SK-N-SH (cell line): ENCODE data around the gene KLK11. TPM values are rescaled to one million over a fixed set of nuclear protein-coding genes. Genes with fewer than 3 reads are reported as not detected.

Experiments used
- CTCF ChIA-PET: fragments of 300-600, 350-600 bp; formaldehyde crosslinking; extraction: SDS; loops from one replicate; lab custom pipeline; 2021; lab: Yijun Ruan, JAX
- POLR2A ChIA-PET: fragments of 350-600 bp; sonication (Branson Sonifier 250); formaldehyde crosslinking; extraction: SDS; loops from one replicate; lab custom pipeline; 2020; ENCODE audit warnings: antibody characterized with exemption, inconsistent platforms; lab: Yijun Ruan, JAX
- DNase-seq: peaks from one replicate; pipeline ENCODE4 v3.0.0; 2012
- H2AFZ ChIP-seq: fragments of 200-600 bp; sonication (generic); 2 replicates; pipeline ENCODE4 v1.8.1; 2016; ENCODE audit warnings: antibody characterized with exemption, mild to moderate bottlenecking, low read depth
- H3F3A ChIP-seq: fragments of 200-600 bp; sonication (generic); replicated peaks from 2 replicates; pipeline ENCODE3; 2016; ENCODE audit warnings: antibody characterized with exemption, mild to moderate bottlenecking; ENCODE audit not compliant: insufficient read depth
- H3K27ac ChIP-seq, 2 experiments: fragments of 200-500 bp in 1 of 2; fragments of 200-600 bp in 1 of 2; sonication (Bioruptor generic) in 1 of 2; sonication (generic), shearing (Covaris generic) in 1 of 2; 2 replicates each; pipeline versions ENCODE4 v1.5.1 to v1.6.1; 2014 to 2016; ENCODE audit warnings: low read depth in 2 of 2, inconsistent platforms in 1 of 2, low read length in 1 of 2, mild to moderate bottlenecking in 1 of 2, mixed read lengths in 1 of 2
- H3K27me3 ChIP-seq: fragments of 200-600 bp; sonication (generic), shearing (Covaris generic); 2 replicates; pipeline ENCODE4 v1.6.1; 2016; ENCODE audit warnings: mixed run types; ENCODE audit not compliant: insufficient read depth
- H3K36me3 ChIP-seq, 2 experiments: fragments of 200-500 bp in 1 of 2; fragments of 200-600 bp in 1 of 2; sonication (Bioruptor generic) in 1 of 2; sonication (generic) in 1 of 2; replicated peaks in 1 of 2; 2 replicates each; pipeline versions ENCODE3 to v1.5.1; 2014 to 2016; ENCODE audit warnings: low read length in 1 of 2, mild to moderate bottlenecking in 1 of 2; ENCODE audit not compliant: insufficient read depth in 2 of 2, control insufficient read depth in 1 of 2
- H3K4me1 ChIP-seq, 2 experiments: fragments of 200-500 bp in 1 of 2; fragments of 200-600 bp in 1 of 2; sonication (Bioruptor generic) in 1 of 2; sonication (generic), shearing (Covaris generic) in 1 of 2; 2 replicates each; pipeline versions ENCODE4 v1.5.1 to v1.6.1; 2014 to 2016; ENCODE audit warnings: low read depth in 1 of 2, low read length in 1 of 2, mixed run types in 1 of 2; ENCODE audit not compliant: insufficient read depth in 2 of 2, control insufficient read depth in 1 of 2
- H3K4me2 ChIP-seq: fragments of 200-600 bp; sonication (generic), shearing (Covaris generic); 2 replicates; pipeline ENCODE4 v1.6.1; 2017; ENCODE audit warnings: mixed run types
- H3K4me3 ChIP-seq, 2 experiments: fragments of 200-500 bp in 1 of 2; fragments of 200-600 bp in 1 of 2; sonication (Bioruptor generic) in 1 of 2; sonication (generic), shearing (Covaris generic) in 1 of 2; 2 replicates each; pipeline versions ENCODE4 v1.5.1 to v1.8.1; 2014 to 2016; ENCODE audit warnings: low read depth in 2 of 2, inconsistent platforms in 1 of 2, low read length in 1 of 2, mild to moderate bottlenecking in 1 of 2, mixed read lengths in 1 of 2, moderate library complexity in 1 of 2
- H3K79me2 ChIP-seq: fragments of 200-600 bp; sonication (generic); 2 replicates; pipeline ENCODE4 v1.8.1; 2017; ENCODE audit warnings: mild to moderate bottlenecking; ENCODE audit not compliant: insufficient read depth
- H3K9ac ChIP-seq: fragments of 200-600 bp; sonication (generic); 2 replicates; pipeline ENCODE4 v1.6.1; 2017; ENCODE audit warnings: mixed run types
- H3K9me2 ChIP-seq: fragments of 200-600 bp; sonication (generic); 2 replicates; pipeline ENCODE4 v1.6.1; 2017; ENCODE audit warnings: mixed run types
- H3K9me3 ChIP-seq: fragments of 200-600 bp; sonication (generic); 2 replicates; pipeline ENCODE4 v1.6.1; 2017; ENCODE audit warnings: mixed run types, mild to moderate bottlenecking, moderate library complexity
- H4K20me1 ChIP-seq: fragments of 200-600 bp; sonication (generic); 2 replicates; pipeline ENCODE4 v1.6.1; 2017; ENCODE audit warnings: mild to moderate bottlenecking, mixed run types; ENCODE audit not compliant: insufficient read depth
- CHD2 ChIP-seq: fragments of 150-350 bp; IDR thresholded peaks from 2 replicates; pipeline ENCODE4 v1.6.1; 2018; ENCODE audit warnings: low read length; ENCODE audit not compliant: partially characterized antibody
- EP300 ChIP-seq, 2 experiments: IDR thresholded peaks; 2 replicates each; pipeline versions ENCODE4 v1.4.0 to v1.6.1; 2012; ENCODE audit warnings: borderline replicate concordance in 1 of 2, low read depth in 1 of 2, low read length in 1 of 2
- FOSL2 ChIP-seq: IDR thresholded peaks from 2 replicates; pipeline ENCODE4 v1.4.0; 2012; ENCODE audit warnings: low read depth, mild to moderate bottlenecking, moderate library complexity, borderline replicate concordance
- JUND ChIP-seq: IDR thresholded peaks from 2 replicates; pipeline ENCODE4 v1.4.0; 2012
- MXI1 ChIP-seq: IDR thresholded peaks from 2 replicates; pipeline ENCODE4 v1.6.1; 2012; ENCODE audit warnings: mild to moderate bottlenecking, low read depth, low read length, improper control_type of control experiment
- NRF1 ChIP-seq: IDR thresholded peaks from 2 replicates; pipeline ENCODE4 v1.6.1; 2012; ENCODE audit warnings: low read depth, mild to moderate bottlenecking, low read length
- POLR2AphosphoS5 ChIP-seq: IDR thresholded peaks from 2 replicates; pipeline ENCODE4 v1.6.1; 2012; ENCODE audit warnings: low read depth, low read length
- RXRA ChIP-seq: IDR thresholded peaks from 2 replicates; pipeline ENCODE4 v1.4.0; 2012; ENCODE audit warnings: low read depth, mild to moderate bottlenecking, borderline replicate concordance
- SIN3A ChIP-seq: IDR thresholded peaks from 2 replicates; pipeline ENCODE4 v1.6.1; 2012; ENCODE audit warnings: low read depth, mild to moderate bottlenecking, low read length, moderate library complexity, borderline replicate concordance
- SMC3 ChIP-seq: IDR thresholded peaks from 2 replicates; pipeline ENCODE4 v1.6.1; 2012; ENCODE audit warnings: low read depth, low read length, improper control_type of control experiment
- YY1 ChIP-seq: IDR thresholded peaks from 2 replicates; pipeline ENCODE4 v1.4.0; 2012; ENCODE audit warnings: low read depth, mild to moderate bottlenecking
- WGBS: methylation state at CpG from one replicate; pipeline ENCODE4 v1.1.6; 2017; ENCODE audit warnings: low lambda C conversion rate; 5-methylcytosine and 5-hydroxymethylcytosine counted together
- polyA plus RNA-seq, 3 experiments: library from polyadenylated mRNA; depleted of rRNA; stranded (reverse); fragments of >200 nt; gene quantifications; 2 replicates each; pipeline ENCODE4 v1.2.3, GENCODE V29; 2012
- TF ChIP-seq, protein P1 (sequence below): IDR thresholded peaks from 2 replicates; pipeline ENCODE4 v1.6.1; 2012; ENCODE audit warnings: mild to moderate bottlenecking, low read depth, low read length, moderate library complexity
- TF ChIP-seq, protein P2 (sequence below): fragments of 200-600 bp; sonication (generic); IDR thresholded peaks from 2 replicates; pipeline ENCODE4 v1.6.1; 2017; ENCODE audit warnings: antibody characterized with exemption, mild to moderate bottlenecking, moderate library complexity

Gene KLK11
- polyA plus RNA-seq, 1 of the 3 experiments (the other 2 are of a cell fraction): not detected

DNA sequence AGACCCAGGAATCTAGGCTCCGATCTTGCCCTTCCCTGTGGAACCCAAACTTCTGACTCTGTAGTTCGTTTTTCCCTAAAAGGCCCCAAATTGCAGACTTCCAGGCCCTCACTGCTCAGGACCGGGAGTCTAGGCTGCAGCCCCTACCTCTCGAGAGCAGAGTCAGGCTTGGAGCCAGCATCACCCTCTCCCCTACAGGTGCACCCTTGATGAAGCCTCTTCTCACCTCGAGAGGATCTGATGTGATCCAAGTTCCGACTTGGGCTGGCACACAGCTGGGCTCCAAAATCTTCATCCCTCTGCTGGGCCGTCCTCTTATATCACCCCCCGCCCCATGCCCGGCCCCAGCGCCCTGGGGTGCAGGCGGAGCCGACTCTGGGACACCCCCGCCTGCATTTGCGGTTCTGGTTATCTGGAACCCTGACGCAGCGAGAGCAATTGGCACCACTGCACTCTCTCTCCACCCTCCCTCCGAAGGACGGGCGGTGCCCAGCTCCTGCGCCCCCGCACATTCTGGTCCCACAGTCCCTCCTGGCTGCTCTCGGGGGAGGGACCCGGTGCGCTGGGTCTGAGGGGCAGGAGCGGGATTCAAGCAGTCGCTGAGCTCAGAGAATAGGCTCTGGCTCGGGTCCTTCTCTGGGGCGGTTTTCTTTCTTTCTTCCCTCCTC lies 42.7 kb downstream of the KLK11 start, which contains the start of gene KLK7:
KLK7 (minus strand) TSS at position 293 of the 668 bp plus-strand sequence. CDS start 1,518 bp downstream, outside the sequence.
- CTCF ChIA-PET: no interaction called here
- POLR2A ChIA-PET: no interaction called here
- no peak within 1 kb of the TSS for H3K27ac ChIP-seq
- no peak within 1 kb of the TSS for H3K9ac ChIP-seq
- TF ChIP-seq, protein P1, sequence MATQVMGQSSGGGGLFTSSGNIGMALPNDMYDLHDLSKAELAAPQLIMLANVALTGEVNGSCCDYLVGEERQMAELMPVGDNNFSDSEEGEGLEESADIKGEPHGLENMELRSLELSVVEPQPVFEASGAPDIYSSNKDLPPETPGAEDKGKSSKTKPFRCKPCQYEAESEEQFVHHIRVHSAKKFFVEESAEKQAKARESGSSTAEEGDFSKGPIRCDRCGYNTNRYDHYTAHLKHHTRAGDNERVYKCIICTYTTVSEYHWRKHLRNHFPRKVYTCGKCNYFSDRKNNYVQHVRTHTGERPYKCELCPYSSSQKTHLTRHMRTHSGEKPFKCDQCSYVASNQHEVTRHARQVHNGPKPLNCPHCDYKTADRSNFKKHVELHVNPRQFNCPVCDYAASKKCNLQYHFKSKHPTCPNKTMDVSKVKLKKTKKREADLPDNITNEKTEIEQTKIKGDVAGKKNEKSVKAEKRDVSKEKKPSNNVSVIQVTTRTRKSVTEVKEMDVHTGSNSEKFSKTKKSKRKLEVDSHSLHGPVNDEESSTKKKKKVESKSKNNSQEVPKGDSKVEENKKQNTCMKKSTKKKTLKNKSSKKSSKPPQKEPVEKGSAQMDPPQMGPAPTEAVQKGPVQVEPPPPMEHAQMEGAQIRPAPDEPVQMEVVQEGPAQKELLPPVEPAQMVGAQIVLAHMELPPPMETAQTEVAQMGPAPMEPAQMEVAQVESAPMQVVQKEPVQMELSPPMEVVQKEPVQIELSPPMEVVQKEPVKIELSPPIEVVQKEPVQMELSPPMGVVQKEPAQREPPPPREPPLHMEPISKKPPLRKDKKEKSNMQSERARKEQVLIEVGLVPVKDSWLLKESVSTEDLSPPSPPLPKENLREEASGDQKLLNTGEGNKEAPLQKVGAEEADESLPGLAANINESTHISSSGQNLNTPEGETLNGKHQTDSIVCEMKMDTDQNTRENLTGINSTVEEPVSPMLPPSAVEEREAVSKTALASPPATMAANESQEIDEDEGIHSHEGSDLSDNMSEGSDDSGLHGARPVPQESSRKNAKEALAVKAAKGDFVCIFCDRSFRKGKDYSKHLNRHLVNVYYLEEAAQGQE: no peak
- TF ChIP-seq JUND (no peak), FOSL2 (no peak), MXI1 (no peak), EP300 (IDR thresholded peaks at IDR 0.05; ENCODE audit: borderline replicate concordance in 1 of 2, low read depth in 1 of 2, low read length in 1 of 2) (no peak), NRF1 (no peak), SIN3A (no peak), CHD2 (no peak)
- TF ChIP-seq, protein P2, sequence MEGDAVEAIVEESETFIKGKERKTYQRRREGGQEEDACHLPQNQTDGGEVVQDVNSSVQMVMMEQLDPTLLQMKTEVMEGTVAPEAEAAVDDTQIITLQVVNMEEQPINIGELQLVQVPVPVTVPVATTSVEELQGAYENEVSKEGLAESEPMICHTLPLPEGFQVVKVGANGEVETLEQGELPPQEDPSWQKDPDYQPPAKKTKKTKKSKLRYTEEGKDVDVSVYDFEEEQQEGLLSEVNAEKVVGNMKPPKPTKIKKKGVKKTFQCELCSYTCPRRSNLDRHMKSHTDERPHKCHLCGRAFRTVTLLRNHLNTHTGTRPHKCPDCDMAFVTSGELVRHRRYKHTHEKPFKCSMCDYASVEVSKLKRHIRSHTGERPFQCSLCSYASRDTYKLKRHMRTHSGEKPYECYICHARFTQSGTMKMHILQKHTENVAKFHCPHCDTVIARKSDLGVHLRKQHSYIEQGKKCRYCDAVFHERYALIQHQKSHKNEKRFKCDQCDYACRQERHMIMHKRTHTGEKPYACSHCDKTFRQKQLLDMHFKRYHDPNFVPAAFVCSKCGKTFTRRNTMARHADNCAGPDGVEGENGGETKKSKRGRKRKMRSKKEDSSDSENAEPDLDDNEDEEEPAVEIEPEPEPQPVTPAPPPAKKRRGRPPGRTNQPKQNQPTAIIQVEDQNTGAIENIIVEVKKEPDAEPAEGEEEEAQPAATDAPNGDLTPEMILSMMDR: no peak
- no peak for DNase-seq
- H3K36me3 ChIP-seq: no peaks in the 10 kb centered on the region
- no peak within 1 kb of the TSS for H2AFZ ChIP-seq
- H4K20me1 ChIP-seq: no peaks in the 10 kb centered on the region
- H3K27me3 ChIP-seq: no peaks in the 10 kb centered on the region; the same call in 1 of the 2 replicates
- H3K4me1 ChIP-seq: no peaks in the 10 kb centered on the region
- H3K79me2 ChIP-seq: no peaks in the 10 kb centered on the region
- H3K9me3 ChIP-seq: no peaks in the 10 kb centered on the region
- H3K9me2 ChIP-seq: no peaks in the 10 kb centered on the region
- no peak within 1 kb of the TSS for H3K4me2 ChIP-seq
- no peaks in the 10 kb centered on the region for H3F3A ChIP-seq
- WGBS: 11% methylated on average over 28 of the region's 28 CpGs
- H3K4me3 ChIP-seq: no peak within 1 kb of the TSS

DNA sequence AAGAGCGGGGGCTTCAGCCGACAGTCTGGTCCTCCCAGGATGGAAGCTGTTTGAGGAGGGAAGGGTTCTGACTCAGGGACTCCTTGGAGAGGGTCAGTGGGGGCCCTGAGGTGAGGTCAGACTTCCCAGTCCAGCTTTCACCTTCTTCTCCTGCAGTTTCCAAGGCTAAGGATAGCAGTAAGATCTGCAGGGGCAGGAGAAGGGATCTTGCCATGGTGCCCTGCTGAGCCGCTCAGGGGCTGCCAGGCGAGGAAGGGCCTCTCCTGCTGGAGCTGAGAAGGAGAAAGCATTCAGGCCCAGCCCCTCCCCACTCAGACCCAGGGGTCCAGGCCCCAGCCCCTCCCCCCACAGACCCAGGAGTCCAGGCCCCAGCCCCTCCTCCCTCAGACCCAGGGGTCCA lies 44.2 kb downstream of the KLK11 start:
- no peak overlapping the region for H3K4me3 ChIP-seq
- TF ChIP-seq POLR2AphosphoS5 (no peak), YY1 (no peak), SMC3 (no peak), RXRA (no peak)
- no peak overlapping the region for H3K9ac ChIP-seq
- no peaks in the 10 kb centered on the region for H3K9me2 ChIP-seq
- CTCF ChIA-PET: no interaction called here
- 16% methylated on average over 3 of the region's 4 CpGs for WGBS
- H3K27ac ChIP-seq: no peak overlapping the region
- no peaks in the 10 kb centered on the region; the same call in 1 of the 2 replicates for H3K27me3 ChIP-seq
- no peaks in the 10 kb centered on the region for H3K9me3 ChIP-seq
- H3K4me1 ChIP-seq: no peaks in the 10 kb centered on the region
- no peaks in the 10 kb centered on the region for H3K79me2 ChIP-seq
- H3K4me2 ChIP-seq: no peak overlapping the region
- DNase-seq: no peak
- H2AFZ ChIP-seq: no peak overlapping the region
- H3K36me3 ChIP-seq: no peaks in the 10 kb centered on the region
- no peaks in the 10 kb centered on the region for H3F3A ChIP-seq
- POLR2A ChIA-PET: no interaction called here
- H4K20me1 ChIP-seq: no peaks in the 10 kb centered on the region
